Renal pelvis (tissue), 4 donors: ENCODE results near the gene EEFSEC. TPM values are rescaled to one million over a fixed set of nuclear protein-coding genes. Genes with fewer than 3 reads are reported as not detected.

Experiments
- DNase-seq: peaks from one replicate; pipeline ENCODE4 v3.0.0-alpha.2; 2013
- polyA plus RNA-seq, 3 donors: library from polyadenylated mRNA; unstranded; fragments of 120-200 nt; gene quantifications; one replicate each; pipeline ENCODE4 v1.2.1, GENCODE V29; 2013; ENCODE audit not compliant: insufficient read length in 3 of 3

EEFSEC gene
- polyA plus RNA-seq, 3 donors: 24.2 to 30.3 (median 27.7) TPM

GRCh38 chr3:128282380-128283196, 129.3 kb downstream of the EEFSEC start:
- no peak for DNase-seq

DNA sequence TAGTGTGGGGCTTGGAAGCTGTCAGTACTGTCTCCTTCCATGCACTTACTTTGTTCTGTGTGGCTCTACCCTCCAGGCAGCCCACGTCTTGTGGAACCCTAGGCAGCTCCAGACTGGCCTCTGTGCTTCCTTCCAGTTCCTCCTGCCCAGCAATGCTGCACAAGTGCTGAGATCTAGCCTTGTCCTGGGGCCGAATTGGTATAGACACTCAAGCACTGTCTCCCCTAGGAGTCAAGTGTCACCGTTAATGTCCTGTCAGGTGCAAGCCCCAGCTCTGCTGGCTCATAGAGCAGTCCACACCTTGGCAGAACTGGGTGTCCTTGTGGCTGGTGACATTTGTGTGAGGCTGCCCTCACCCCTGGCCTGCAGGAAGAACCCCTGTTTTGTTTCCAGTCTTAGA, 130.1 kb downstream of the EEFSEC start:
- DNase-seq: no peak

- no peak for DNase-seq
Measured at GRCh38 chr3:128285042-128285966, 132.0 kb downstream of the EEFSEC start.

GRCh38 chr3:128285967-128286321, 132.7 kb downstream of the EEFSEC start:
- no peak for DNase-seq

DNA sequence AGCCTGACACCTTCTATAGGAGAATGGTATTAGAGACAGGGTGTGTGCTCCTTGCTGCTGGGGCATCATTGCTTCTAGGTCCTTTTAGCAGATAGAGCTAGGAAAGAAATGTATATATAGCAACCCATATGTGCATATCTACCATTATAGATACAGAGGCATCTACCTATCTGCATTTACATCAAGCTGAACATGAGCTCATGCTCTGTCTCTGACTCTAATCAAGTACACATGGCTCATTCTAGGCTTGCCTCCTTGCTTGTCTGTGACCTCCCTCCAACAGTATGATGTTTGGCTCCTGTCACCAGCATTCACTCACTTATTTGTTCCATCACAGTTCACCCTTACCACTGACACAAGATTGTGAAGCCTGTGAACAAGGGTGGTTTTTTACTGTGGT, 133.4 kb downstream of the EEFSEC start:
- DNase-seq: no peak

DNA sequence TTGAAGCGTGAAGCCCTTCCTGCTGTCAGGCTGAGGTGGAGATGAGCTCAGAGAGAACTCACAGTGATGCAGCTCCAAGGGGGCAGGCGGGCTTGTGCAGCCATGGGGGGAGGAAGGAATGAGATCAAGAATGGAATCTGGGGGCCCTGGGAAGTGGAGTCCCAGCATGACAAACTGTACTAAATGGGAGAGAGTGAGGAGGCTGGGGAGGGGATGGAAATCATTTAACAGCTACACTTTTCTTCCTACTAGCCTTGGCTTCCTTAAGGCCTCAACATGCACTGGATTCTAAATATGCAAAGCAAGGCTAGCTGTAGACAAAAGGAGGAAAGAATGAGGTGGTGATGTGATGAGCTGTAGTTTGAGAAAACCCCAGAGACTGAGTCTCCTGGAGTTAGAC, 133.9 kb downstream of the EEFSEC start:
- no peak for DNase-seq

DNA sequence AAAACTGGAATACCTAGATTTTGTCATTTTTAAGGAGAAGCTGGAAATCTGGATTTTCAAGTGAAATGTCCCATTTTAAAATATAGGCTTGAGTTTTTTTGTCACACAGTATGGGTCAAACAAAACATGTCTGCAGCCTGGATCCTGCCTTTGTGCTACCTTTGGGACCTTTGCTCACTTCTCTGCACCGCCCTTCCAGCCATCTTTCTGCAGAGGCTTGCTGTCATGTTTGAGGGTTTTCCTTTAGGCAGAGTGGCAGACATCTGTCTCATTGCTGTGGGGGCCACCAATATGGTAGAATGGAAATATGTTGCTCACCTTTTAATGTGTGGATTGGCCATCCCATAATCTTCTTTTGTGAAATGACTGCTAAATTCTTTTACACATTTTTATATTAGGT, 136.3 kb downstream of the EEFSEC start:
- DNase-seq: no peak

DNA sequence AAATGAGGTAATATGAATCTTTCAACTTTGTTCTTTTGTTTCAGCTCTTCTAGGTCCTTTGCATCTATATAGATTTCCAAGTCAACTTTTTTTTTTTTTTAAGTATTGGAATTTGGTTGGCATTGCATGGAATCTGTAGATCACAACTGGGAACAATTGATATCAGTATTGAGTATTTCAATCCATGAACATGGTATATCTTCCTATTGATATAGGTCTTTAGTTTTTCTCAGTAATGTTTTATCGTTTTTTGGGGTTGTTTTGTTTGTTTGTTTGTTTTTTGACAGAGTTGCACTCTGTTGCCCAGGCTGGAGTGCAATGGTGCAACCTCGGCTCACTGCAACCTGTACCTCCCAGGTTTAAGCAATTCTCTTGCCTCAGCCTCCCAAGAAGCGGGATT, 137.2 kb downstream of the EEFSEC start:
- no peak for DNase-seq

GRCh38 chr3:128293930-128294329, 140.6 kb downstream of the EEFSEC start:
- no peak for DNase-seq

DNA sequence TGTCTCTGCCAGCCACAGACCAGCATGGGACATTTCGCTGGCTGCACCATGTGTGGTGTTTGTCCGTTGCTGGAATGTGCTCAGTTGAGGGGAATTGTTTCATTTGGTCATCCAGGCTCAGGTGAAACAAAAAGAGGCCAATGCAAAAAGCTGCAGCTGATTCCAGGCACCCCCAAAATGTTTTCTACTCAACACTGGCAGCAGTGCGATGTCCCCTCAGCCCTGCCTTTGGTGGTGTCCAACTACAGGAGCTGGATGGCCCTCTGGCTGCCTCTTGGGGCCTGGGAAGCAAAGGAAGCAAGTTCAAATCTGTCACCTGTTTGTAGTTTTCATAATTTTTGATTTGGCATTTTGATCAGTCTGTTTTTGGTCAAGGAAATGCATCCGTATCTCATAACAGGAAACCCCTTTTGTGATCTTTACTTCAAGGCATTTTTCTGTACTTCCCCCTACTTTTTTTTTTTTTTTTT, 141.8 kb downstream of the EEFSEC start:
- DNase-seq: no peak

DNA sequence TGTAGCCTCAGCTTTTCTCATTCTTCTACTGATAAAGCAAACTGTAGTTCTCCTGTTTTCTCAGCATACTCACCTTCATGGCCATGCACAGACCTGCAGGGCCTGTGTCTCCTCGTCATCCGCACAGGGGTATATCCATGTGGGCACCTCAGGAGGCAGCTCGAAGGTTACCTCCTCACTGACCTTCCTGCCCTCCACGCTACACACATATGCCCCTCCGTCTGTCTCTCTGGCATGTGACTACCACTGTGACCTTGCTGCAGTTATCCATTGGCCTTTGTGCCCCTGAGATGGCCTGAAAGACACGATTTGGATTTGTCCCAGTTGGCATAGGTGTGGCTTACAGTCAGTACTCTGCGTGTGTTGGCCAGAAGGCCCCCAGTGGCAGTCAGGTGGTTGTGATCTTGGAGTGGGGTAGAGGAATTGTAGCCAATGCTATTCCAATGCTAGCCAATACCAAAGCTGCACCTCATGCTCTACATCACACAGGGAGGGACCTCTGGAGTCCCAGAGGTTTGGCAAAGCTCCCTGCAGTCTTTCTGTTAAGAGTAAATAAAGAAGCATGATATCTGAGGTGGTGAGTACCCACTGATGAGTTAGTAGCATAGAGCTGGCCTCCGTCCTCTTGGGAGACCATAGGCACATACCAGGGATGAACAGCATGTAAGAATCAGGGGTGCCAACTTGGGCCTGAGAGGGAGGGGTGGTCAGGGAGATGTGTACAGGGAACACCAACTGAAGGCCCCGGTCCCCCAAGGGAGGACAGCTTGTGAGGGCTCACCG, 143.4 kb downstream of the EEFSEC start:
- DNase-seq: no peak

GRCh38 chr3:128297401-128298138, 144.3 kb downstream of the EEFSEC start:
- DNase-seq: no peak

DNA sequence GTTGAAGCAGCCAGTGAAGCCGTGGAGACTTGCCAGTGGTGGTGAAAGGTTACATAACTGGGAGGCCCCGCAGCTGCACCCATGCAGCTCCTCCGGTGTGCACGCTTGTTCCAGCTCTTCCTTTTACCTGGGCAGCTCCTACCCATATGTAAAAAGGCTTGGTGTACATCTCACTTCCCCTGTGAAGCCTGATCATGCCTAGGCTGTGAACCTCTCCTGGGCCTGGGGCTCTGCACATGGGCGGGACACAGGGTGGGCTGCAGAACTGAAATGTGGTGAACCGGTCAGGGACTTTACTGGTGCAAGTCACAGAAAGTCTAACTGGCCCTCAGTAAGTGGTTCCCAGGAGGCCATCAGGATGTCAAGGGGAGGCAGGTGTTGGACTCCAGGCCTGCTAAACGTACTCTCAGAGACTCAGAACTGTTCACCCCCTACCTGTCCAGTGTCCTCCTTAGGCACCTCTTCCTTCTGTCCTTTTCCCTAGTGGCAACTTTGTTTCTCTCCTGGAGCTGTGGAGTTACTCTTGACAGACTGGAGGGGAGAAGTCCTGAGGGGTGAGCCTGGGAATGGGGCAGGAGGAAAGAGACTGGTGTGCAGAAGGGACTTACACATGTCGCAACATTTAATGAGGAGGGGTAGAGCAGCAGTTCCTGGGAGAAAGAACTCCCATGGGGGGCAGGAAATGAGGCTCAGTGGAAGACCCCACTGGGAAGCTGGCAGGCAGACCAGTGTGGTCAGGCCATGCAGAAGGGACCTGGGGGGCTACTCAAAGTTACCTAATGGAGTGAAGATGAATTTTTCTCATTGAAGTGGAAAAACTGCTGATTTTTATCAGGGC, 148.1 kb downstream of the EEFSEC start:
- DNase-seq: no peak

DNA sequence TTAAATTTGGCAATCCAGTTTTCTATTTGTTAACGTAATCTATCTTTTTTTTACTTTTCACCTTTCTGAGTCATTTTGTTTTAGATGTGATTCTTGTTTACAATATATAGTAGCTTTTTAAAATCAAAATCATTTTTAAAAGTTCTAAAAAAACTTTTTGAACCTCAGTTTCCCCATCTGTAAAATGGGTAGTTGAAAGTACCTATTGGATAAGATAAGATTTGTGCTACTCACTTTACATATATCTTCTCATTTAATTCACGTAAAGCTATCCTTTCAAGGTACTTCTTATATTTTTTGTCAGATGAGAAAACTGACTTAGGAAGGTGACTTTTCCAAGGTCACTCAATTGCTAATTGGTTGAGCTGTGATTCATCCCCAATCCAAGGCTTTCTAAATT, 153.2 kb downstream of the EEFSEC start:
- no peak for DNase-seq

- no peak for DNase-seq
Measured at GRCh38 chr3:128307029-128307633, 153.8 kb downstream of the EEFSEC start.

GRCh38 chr3:128307781-128308469, 154.6 kb downstream of the EEFSEC start:
- no peak for DNase-seq

DNA sequence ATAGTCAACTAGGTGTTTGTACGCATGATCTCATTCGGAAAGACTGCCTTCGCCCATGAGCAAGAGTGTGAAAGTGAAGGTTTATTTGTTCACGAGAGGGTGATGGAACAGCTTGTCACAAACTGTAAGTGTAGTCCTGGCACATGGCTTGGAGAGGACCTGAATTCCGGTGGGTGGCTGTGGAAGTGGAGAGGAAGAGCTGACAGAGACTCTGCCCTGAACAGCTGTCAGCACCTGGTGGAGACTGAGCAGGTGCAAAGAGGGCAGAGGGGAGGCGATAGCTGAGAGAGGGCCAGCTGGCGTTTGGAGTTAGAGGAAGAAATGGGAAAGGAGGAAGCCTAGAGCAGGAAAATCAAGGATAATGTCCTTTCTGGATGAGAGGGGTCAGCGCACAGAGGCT, 155.7 kb downstream of the EEFSEC start:
- no peak for DNase-seq

DNA sequence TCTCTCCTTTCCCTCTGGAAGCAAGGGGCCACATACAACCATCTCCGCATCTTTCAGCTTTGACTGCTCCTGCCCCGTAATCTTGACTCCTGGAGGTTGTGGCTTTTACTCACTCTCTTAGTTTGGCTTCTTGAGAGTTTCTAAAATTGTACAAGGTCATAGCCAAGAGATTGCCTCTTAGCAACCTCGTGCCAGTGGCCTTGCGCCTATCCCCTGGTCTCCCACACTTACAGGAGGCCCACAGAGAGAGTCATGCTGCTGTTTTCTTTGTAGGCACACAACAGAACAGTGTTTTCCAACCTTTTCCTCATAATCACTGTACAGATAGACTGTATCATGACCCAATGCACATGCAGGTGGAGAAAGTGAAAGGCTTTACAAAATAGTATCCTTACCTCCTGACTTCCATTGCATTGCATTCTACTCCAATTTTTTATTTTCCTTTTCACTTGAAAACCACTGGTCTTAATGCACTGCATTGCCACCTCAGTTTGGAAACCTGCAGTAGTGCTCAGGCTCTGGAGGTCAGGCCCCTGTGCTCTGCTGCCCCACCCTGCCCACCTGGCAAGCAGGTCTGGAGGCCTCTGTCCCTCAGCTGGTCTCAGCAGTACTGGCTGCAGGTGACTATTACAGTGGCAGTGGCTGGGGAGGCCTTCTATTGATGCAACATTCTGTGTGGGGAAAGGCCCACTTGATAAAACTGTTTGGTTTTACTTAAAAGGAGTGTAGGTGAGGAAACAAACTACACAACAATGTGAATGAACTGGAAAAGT, 157.2 kb downstream of the EEFSEC start:
- no peak for DNase-seq

GRCh38 chr3:128311441-128311844, 158.2 kb downstream of the EEFSEC start:
- no peak for DNase-seq
